PC-9 (cell line): ENCODE data around the gene EMILIN1. TPM values are rescaled to one million over a fixed set of nuclear protein-coding genes. Genes with fewer than 3 reads are reported as not detected.

Experiments
- BruUV-seq: library from RNA; stranded (reverse); fragments of 400-500 nt; replicated peaks from 2 replicates; lab custom pipeline; 2021; lab: Mats Ljungman, UMichigan
- CTCF ChIA-PET: fragments of 300-600 bp; sonication (Branson Sonifier 250); formaldehyde crosslinking; loops from one replicate; lab custom pipeline; 2022; ENCODE audit warnings: antibody characterized with exemption; lab: Charles Lee
- POLR2A ChIA-PET: fragments of 300-600 bp; sonication (Branson Sonifier 250); formaldehyde crosslinking; loops from one replicate; lab custom pipeline; 2022; ENCODE audit warnings: antibody characterized with exemption; ENCODE audit not compliant: unreplicated experiment; lab: Charles Lee
- DNase-seq, 2 experiments: peaks; one replicate each; pipeline versions ENCODE4 v3.0.0 to v3.0.0-alpha.2; 2015 to 2022; ENCODE audit warnings: mixed read lengths in 1 of 2
- H2AFZ ChIP-seq: fragments of 200-600 bp; sonication (generic); 2 replicates; pipeline ENCODE4 v1.8.1; 2017; ENCODE audit warnings: antibody characterized with exemption
- H3F3A ChIP-seq: fragments of 200-600 bp; sonication (generic); 2 replicates; pipeline ENCODE4 v1.8.1; 2017; ENCODE audit warnings: antibody characterized with exemption, mild to moderate bottlenecking, low read depth; ENCODE audit not compliant: insufficient read depth
- H3K27ac ChIP-seq: fragments of 200-600 bp; sonication (generic); 2 replicates; pipeline ENCODE4 v1.6.1; 2016; ENCODE audit warnings: mixed run types
- H3K27me3 ChIP-seq: fragments of 200-600 bp; sonication (generic); 2 replicates; pipeline ENCODE4 v1.6.1; 2016; ENCODE audit warnings: low read depth, mixed run types; ENCODE audit not compliant: insufficient read depth
- H3K36me3 ChIP-seq: fragments of 200-600 bp; sonication (generic); 2 replicates; pipeline ENCODE4 v1.6.1; 2016; ENCODE audit warnings: low read depth, mixed run types
- H3K4me1 ChIP-seq: fragments of 200-600 bp; sonication (generic); replicated peaks from 2 replicates; pipeline ENCODE4 v1.6.1; 2016; ENCODE audit warnings: mixed run types; ENCODE audit not compliant: insufficient read depth
- H3K4me2 ChIP-seq: fragments of 200-600 bp; sonication (generic); 2 replicates; pipeline ENCODE4 v1.6.1; 2017; ENCODE audit warnings: mixed run types
- H3K4me3 ChIP-seq: fragments of 200-600 bp; sonication (generic); 2 replicates; pipeline ENCODE4 v1.6.1; 2016; ENCODE audit warnings: mixed run types
- H3K79me2 ChIP-seq: fragments of 200-600 bp; sonication (generic); 2 replicates; pipeline ENCODE4 v1.6.1; 2017; ENCODE audit warnings: low read depth, mixed run types
- H3K9me2 ChIP-seq: fragments of 200-600 bp; sonication (generic); 2 replicates; pipeline ENCODE4 v1.8.1; 2017; ENCODE audit warnings: mild to moderate bottlenecking; ENCODE audit not compliant: insufficient read depth
- H3K9me3 ChIP-seq: fragments of 200-600 bp; sonication (generic); 2 replicates; pipeline ENCODE4 v1.8.1; 2016; ENCODE audit warnings: low read depth; ENCODE audit not compliant: insufficient read depth
- H4K20me1 ChIP-seq: fragments of 200-600 bp; sonication (generic); 2 replicates; pipeline ENCODE4 v1.8.1; 2017; ENCODE audit not compliant: insufficient read depth
- EZH2 ChIP-seq: fragments of 200-600 bp; sonication (generic); IDR thresholded peaks from 2 replicates; pipeline ENCODE4 v1.8.0; 2017; ENCODE audit warnings: antibody characterized with exemption, low read depth
- intact Hi-C: fragments of 100-400 bp; cut with micrococcal nuclease; formaldehyde crosslinking; loops from one replicate; pipeline ENCODE4 v1.10.0; 2022; ENCODE audit not compliant: unreplicated experiment
- total RNA-seq: library from RNA; stranded (reverse); gene quantifications from 2 replicates; pipeline ENCODE4 v1.2.3, GENCODE V29; 2021
- TF ChIP-seq, protein P1 (sequence below): fragments of 200-600 bp; sonication (generic); conservative IDR thresholded peaks from 2 replicates; pipeline ENCODE4 v1.6.1; 2017; ENCODE audit warnings: mixed run types, antibody characterized with exemption, mild to moderate bottlenecking, moderate library complexity

Gene EMILIN1
- total RNA-seq, 1 experiment from 2014 or later, result 1.6 TPM

DNA sequence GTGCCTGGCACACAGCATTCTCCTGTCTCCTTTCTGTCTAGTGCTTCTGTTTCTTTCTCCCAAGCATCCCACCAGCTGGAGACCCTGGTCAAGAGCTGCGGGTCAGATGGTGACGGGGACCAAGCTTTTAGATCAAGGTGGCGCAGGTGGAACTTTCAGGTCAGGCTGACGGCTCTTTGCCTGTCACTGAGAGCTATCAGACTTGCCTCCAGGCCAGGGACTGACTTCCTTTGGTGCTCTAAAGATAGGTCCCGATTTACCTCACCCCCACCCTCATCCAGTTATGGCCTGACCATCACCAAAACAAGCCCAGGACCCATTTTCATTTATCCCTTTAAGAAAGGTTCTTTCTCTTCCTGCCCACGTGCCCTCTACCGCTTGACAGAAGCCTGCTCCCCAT, 1.2 kb upstream of the EMILIN1 start:
- DNase-seq, result no peak
- Histone ChIP-seq H4K20me1 (no peaks in the 10 kb centered on the region), H3F3A (peaks cover 12% of the 10 kb centered on the region; the same call in 1 of the 2 replicates), H3K27ac (no peak overlapping the region), H3K4me1 (peaks cover 8% of the 10 kb centered on the region), H3K4me3 (no peak overlapping the region), H2AFZ (no peak overlapping the region), H3K27me3 (peaks cover 18% of the 10 kb centered on the region), H3K79me2 (no peaks in the 10 kb centered on the region), H3K36me3 (no peaks in the 10 kb centered on the region), H3K9me3 (no peaks in the 10 kb centered on the region), H3K9me2 (no peaks in the 10 kb centered on the region), H3K4me2 (no peak overlapping the region)
- intact Hi-C loops, result no loop called here
- ChIA-PET CTCF (no interaction called here), POLR2A (no interaction called here)
- TF ChIP-seq, protein P1, sequence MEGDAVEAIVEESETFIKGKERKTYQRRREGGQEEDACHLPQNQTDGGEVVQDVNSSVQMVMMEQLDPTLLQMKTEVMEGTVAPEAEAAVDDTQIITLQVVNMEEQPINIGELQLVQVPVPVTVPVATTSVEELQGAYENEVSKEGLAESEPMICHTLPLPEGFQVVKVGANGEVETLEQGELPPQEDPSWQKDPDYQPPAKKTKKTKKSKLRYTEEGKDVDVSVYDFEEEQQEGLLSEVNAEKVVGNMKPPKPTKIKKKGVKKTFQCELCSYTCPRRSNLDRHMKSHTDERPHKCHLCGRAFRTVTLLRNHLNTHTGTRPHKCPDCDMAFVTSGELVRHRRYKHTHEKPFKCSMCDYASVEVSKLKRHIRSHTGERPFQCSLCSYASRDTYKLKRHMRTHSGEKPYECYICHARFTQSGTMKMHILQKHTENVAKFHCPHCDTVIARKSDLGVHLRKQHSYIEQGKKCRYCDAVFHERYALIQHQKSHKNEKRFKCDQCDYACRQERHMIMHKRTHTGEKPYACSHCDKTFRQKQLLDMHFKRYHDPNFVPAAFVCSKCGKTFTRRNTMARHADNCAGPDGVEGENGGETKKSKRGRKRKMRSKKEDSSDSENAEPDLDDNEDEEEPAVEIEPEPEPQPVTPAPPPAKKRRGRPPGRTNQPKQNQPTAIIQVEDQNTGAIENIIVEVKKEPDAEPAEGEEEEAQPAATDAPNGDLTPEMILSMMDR, result no peak
- no peak for TF ChIP-seq EZH2
- BruUV-seq, result no TSS peak

DNA sequence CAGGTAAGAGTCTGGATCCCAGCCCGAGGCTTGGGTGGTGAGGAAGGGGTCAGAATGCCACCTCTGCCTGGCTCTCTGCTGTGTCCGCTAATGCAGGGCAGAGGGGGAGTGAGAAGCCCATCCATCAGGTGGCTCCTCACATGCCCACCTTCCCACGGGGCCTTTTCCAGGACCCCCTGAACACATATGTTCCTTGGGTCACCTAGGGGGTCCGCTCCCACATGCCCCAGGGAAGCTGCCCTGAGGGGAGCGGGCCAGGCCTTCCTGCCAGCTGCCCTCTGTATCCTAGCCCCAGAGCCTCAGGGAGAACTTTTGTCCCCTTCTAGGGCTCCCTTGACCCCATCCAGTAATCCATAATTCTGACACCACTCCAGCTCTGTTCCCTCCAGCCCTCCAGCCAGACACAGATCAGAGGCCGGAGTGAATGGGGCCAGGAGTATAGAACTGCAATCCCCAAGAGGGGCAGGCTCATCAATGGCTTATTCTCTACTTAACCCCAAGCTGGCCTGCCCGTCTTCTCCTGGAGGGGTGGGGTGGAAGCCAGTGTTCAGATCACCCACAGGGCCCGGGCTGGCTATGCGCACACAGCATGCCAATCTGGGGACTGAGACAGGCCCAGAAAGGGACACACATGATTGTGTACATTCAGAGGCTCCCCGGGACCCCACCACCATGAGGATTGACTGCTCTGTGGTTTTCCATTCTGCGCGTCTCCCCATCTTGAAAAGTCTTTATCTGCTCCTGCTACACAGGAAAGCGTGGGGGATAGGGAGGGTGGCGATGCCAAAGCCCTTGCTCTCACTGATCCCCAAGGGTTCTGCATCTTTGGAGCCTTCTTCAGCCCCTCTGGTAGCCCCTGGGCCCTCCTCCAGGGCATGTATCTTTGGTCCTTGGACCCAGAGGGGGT, 1.1 kb downstream of the EMILIN1 start:
- no TSS peak for BruUV-seq

DNA sequence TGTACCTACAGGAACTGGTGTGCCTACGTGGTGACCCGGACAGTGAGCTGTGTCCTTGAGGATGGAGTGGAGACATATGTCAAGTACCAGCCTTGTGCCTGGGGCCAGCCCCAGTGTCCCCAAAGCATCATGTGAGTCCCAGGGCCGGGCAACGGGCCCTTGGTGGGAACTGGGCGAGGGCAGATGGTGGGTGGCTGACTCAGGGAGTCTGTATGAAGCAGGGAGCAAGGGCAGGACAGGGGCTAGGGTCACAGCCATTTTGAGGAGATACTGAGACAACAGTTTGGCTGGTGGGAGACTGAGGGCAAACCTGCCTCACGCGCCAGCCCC, 1.7 kb downstream of the EMILIN1 start:
- no peak for DNase-seq
- Histone ChIP-seq H4K20me1 (no peaks in the 10 kb centered on the region), H3K27ac (no peak overlapping the region), H3K27me3 (peaks cover 18% of the 10 kb centered on the region), H3K36me3 (no peaks in the 10 kb centered on the region), H3K9me2 (no peaks in the 10 kb centered on the region), H3K4me3 (no peak overlapping the region), H3K4me1 (peaks cover 9% of the 10 kb centered on the region), H3F3A (peaks cover 10% of the 10 kb centered on the region; the same call in 1 of the 2 replicates), H3K4me2 (no peak overlapping the region), H3K79me2 (no peaks in the 10 kb centered on the region), H3K9me3 (no peaks in the 10 kb centered on the region), H2AFZ (no peak overlapping the region)
- TF ChIP-seq EZH2, result no peak
- TF ChIP-seq, protein P1, result no peak
- BruUV-seq, result no TSS peak
- CTCF ChIA-PET, result interaction anchor here (0.6 kb wide), 1 partner anchor 158 kb away, joined by 3 read pairs; no protein-coding TSS in a partner anchor
- POLR2A ChIA-PET, result no interaction called here
- intact Hi-C loops, result no loop called here

More for the DNA sequence above, 1.1 kb downstream of the EMILIN1 start:
- Histone ChIP-seq H3K36me3 (no peaks in the 10 kb centered on the region), H4K20me1 (no peaks in the 10 kb centered on the region), H3K4me2 (no peak overlapping the region), H2AFZ (no peak overlapping the region), H3K4me1 (peaks cover 8% of the 10 kb centered on the region), H3K79me2 (no peaks in the 10 kb centered on the region), H3K9me2 (no peaks in the 10 kb centered on the region), H3F3A (peaks cover 7% of the 10 kb centered on the region; the same call in 1 of the 2 replicates), H3K4me3 (no peak overlapping the region), H3K9me3 (no peaks in the 10 kb centered on the region), H3K27ac (no peak overlapping the region), H3K27me3 (peaks cover 18% of the 10 kb centered on the region)
- ChIA-PET CTCF (interaction anchor here (0.6 kb wide), 1 partner anchor 157 kb away, joined by 3 read pairs; no protein-coding TSS in a partner anchor), POLR2A (no interaction called here)
- intact Hi-C loops, result no loop called here
- DNase-seq, result no peak
- TF ChIP-seq, protein P1, result no peak
- no peak for TF ChIP-seq EZH2
